Lower leg skin (tissue), 3 donors: ENCODE results near the gene TBX18.

ENCODE experiments used
- POLR2A ChIP-seq, 2 donors: fragments of 450-650 bp; IDR thresholded peaks; one replicate each; pipeline ENCODE4 v1.6.1; 2016 to 2017; ENCODE audit warnings: antibody characterized with exemption in 2 of 2, mild to moderate bottlenecking in 1 of 2, moderate library complexity in 1 of 2
- TF ChIP-seq, protein P1 (sequence below), 3 donors: fragments of 450-650 bp; IDR thresholded peaks; one replicate each; pipeline ENCODE4 v1.5.1; 2016; ENCODE audit warnings: antibody characterized with exemption in 3 of 3, mild to moderate bottlenecking in 3 of 3, moderate library complexity in 2 of 3

DNA sequence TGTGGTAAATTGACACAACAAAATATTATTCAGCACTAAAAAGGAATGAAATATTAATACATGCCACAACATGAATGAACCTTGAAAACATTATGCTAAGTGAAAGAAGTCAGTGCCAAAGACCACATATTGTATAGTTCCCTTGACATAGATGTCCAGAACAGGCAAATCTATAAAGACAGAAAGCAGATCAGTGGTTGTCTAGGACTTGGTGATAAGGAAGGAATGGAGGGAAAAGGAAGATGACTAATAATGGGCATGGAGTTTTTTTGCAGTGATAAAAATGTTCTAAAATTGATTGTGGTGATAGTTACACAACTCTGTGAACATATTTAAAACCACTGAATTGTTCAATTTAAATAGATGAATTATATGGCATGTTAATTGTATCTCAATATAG lies 32.5 kb downstream of the TBX18 start:
- TF ChIP-seq, protein P1, sequence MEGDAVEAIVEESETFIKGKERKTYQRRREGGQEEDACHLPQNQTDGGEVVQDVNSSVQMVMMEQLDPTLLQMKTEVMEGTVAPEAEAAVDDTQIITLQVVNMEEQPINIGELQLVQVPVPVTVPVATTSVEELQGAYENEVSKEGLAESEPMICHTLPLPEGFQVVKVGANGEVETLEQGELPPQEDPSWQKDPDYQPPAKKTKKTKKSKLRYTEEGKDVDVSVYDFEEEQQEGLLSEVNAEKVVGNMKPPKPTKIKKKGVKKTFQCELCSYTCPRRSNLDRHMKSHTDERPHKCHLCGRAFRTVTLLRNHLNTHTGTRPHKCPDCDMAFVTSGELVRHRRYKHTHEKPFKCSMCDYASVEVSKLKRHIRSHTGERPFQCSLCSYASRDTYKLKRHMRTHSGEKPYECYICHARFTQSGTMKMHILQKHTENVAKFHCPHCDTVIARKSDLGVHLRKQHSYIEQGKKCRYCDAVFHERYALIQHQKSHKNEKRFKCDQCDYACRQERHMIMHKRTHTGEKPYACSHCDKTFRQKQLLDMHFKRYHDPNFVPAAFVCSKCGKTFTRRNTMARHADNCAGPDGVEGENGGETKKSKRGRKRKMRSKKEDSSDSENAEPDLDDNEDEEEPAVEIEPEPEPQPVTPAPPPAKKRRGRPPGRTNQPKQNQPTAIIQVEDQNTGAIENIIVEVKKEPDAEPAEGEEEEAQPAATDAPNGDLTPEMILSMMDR (IDR thresholded peaks at IDR 0.05), result no peak
- TF ChIP-seq POLR2A (IDR thresholded peaks at IDR 0.05), result no peak
